Breast epithelium (tissue), 3 donors: ENCODE results near the gene CDH4.

Experiments
- CTCF ChIP-seq, 3 donors: fragments of 450-650 bp; IDR thresholded peaks; one replicate each; pipeline ENCODE4 v1.5.1; 2016 to 2017; ENCODE audit warnings: antibody characterized with exemption in 3 of 3, mild to moderate bottlenecking in 3 of 3, moderate library complexity in 3 of 3
- POLR2A ChIP-seq: fragments of 450-650 bp; IDR thresholded peaks from one replicate; pipeline ENCODE4 v1.6.1; 2016; ENCODE audit warnings: antibody characterized with exemption, mild to moderate bottlenecking, moderate library complexity
- POLR2AphosphoS5 ChIP-seq, 3 donors: sonication (generic); formaldehyde crosslinking; IDR thresholded peaks; one replicate each; pipeline ENCODE4 v1.6.1; 2017; ENCODE audit warnings: antibody characterized with exemption in 3 of 3

GRCh38 chr20:61762167-61762710 is 510.2 kb downstream of the CDH4 start:
- TF ChIP-seq CTCF (IDR thresholded peaks at IDR 0.05) (no peak), POLR2A (no peak), POLR2AphosphoS5 (IDR thresholded peaks at IDR 0.05) (no peak)
